HG02588 (cell line): ENCODE measurements around the gene MED22.
"Not testable (repeated sequence)": the region's sequence is repeated elsewhere in the genome, so short reads cannot be mapped to it uniquely, and the experiment has no call there.

Experiments
- ATAC-seq: cut with Tn5 transposase; IDR thresholded peaks from one replicate; pipeline ENCODE4 v1.9.1; 2021; ENCODE audit warnings: mild to moderate bottlenecking, moderate library complexity; ENCODE audit not compliant: unreplicated experiment

Gene MED22

GRCh38 chr9:133309608-133310007, 38.3 kb downstream of the MED22 start:
- no peak for ATAC-seq

GRCh38 chr9:133307301-133307700, 40.6 kb downstream of the MED22 start:
- ATAC-seq = no peak

GRCh38 chr9:133306242-133307204, 41.4 kb downstream of the MED22 start:
- ATAC-seq = no peak

DNA sequence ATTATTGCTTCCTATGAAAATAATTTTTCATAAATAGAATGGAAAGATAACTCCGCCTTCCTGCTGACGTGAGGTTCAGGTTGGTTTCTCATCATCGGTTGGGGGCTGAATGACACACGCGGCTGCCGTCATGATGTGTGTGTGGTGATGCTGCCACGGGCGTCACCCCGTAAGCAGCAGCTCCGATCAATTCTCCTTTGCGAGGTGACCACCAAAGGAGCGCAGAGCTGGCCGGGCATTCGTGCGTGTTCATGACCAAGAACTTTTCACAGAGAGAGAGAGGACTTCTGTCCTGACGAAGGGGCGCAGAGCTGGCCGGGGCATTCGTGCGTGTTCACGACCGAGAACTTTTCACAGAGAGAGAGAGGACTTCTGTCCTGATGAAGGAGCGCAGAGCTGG, 42.2 kb downstream of the MED22 start:
- ATAC-seq = no peak

GRCh38 chr9:133304477-133305377, 43.2 kb downstream of the MED22 start:
- ATAC-seq = no peak

GRCh38 chr9:133304158-133304470, 43.8 kb downstream of the MED22 start:
- no peak for ATAC-seq

DNA sequence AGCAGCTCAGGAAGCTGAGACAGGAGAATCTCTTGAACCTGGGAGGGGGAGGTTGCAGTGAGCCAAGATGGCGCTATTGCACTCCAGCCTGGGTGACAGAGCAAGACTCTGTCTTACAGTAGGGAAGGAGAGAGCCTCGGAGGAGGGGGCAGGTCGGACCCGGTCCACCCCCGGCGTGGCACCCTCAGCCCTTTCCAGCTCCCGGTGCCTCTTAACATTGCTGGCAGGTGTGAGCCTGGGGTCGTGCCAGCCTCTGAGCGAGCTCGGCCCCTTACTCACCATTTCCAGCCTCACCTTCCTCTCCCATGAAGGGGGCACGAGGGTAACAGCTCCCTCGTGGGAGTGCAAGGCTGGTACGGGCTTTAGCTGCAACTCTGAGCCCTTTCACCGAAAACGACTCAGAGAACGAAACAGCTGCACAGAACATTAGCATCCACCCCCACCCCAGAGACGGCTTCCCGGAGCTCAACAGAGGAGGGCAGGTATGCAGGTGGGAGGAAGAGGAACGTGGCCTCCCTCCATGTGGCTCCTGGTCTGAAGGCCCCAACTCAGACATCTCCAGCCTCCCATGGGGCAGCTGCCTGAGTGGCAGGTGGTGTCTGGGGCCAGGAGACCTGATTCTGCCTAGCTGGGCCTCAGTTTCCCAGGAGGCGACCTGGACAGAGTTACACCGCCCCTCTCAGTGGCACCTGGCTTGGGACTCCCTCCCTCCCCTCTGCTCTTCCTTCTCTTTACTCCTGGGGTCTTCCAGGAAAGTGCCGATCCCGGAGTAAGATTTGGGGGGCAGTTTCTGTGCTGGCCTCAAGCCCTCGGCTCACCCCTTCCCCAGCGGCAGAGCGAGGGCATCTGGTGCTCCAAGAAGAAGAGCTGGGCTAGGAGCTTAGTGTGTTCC, 44.4 kb downstream of the MED22 start:
- no peak for ATAC-seq

GRCh38 chr9:133301253-133302230, 46.4 kb downstream of the MED22 start:
- ATAC-seq = no peak

DNA sequence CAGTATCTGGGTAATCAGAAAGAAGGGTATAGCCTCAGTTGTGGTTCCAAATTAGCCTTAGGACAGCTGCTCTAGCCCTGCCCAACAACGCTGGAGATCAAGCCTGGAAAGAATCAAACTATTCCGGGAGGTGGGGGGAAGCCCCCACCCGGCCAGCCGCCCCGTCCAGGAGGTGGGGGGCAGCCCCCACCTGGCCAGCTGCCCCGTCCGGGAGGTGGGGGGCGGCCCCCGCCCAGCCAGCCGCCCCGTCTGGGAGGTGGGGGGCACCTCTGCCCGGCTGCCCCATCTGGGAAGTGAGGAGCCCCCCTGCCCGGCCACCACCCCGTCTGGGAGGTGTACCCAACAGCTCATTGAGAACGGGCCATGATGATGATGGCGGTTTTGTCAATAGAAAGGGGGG, 47.9 kb downstream of the MED22 start:
- not testable (repeated sequence) for ATAC-seq

- no peak for ATAC-seq
Measured at GRCh38 chr9:133294257-133294656, 53.7 kb downstream of the MED22 start.

- no peak for ATAC-seq
Measured at GRCh38 chr9:133290751-133291302, 57.1 kb downstream of the MED22 start.
